Activated B cell treated with CpG ODN at 0.5 μM for 24 hours (primary cell): ENCODE results near the gene UXT. TPM values are rescaled to one million over a fixed set of nuclear protein-coding genes. Genes with fewer than 3 reads are reported as not detected.
"Not testable (repeated sequence)": the region's sequence is repeated elsewhere in the genome, so short reads cannot be mapped to it uniquely, and the experiment has no call there.

Source experiments
- ATAC-seq: fragments of 200-7000 bp; cut with Tn5 transposase; one replicate; pipeline ENCODE4 v1.10.0; 2021; ENCODE audit warnings: low read depth, mild to moderate bottlenecking, moderate library complexity
- CTCF ChIA-PET: fragments of 350-600 bp; sonication (Branson Sonifier 250); formaldehyde crosslinking; loops from one replicate; lab custom pipeline; 2021; ENCODE audit warnings: antibody characterized with exemption; lab: Charles Lee
- POLR2A ChIA-PET: fragments of 350-600 bp; sonication (Branson Sonifier 250); formaldehyde crosslinking; loops from one replicate; lab custom pipeline; 2021; ENCODE audit warnings: antibody characterized with exemption; lab: Charles Lee
- DNase-seq: peaks from one replicate; pipeline ENCODE4 v3.0.0; 2022
- H3K27ac Mint-ChIP-seq: one replicate; pipeline ENCODE4 v1.8.0; 2020; ENCODE audit warnings: mixed read lengths
- H3K27me3 Mint-ChIP-seq: one replicate; pipeline ENCODE4 v1.8.0; 2021; ENCODE audit warnings: mixed read lengths
- H3K36me3 Mint-ChIP-seq: one replicate; pipeline ENCODE4 v1.8.0; 2021; ENCODE audit warnings: low read depth, mixed read lengths
- H3K4me1 Mint-ChIP-seq: one replicate; pipeline ENCODE4 v1.8.0; 2021; ENCODE audit warnings: mixed read lengths
- H3K4me3 Mint-ChIP-seq: one replicate; pipeline ENCODE4 v1.8.0; 2020; ENCODE audit warnings: mild to moderate bottlenecking, mixed read lengths
- H3K9me3 Mint-ChIP-seq: one replicate; pipeline ENCODE4 v1.8.0; 2020; ENCODE audit warnings: mixed read lengths
- CTCF ChIP-seq: fragments of 200-600 bp; IDR thresholded peaks from one replicate; pipeline ENCODE4 v1.8.0; 2022; ENCODE audit warnings: antibody characterized with exemption, mild to moderate bottlenecking
- intact Hi-C: fragments of 100-400 bp; cut with micrococcal nuclease; formaldehyde crosslinking; loops from one replicate; pipeline ENCODE4 v1.15.1; 2024
- total RNA-seq: library from RNA; stranded (reverse); gene quantifications from 2 replicates; pipeline ENCODE4 v1.2.3, GENCODE V29; 2022

Gene UXT
- total RNA-seq, 1 donor from 2014 or later, result 184 TPM

- Mint-ChIP-seq H3K27me3 (no peaks in the 10 kb centered on the region), H3K4me1 (no peaks in the 10 kb centered on the region), H3K9me3 (no peaks in the 10 kb centered on the region), H3K4me3 (no peak overlapping the region), H3K36me3 (no peaks in the 10 kb centered on the region), H3K27ac (no peak overlapping the region)
- no peak for TF ChIP-seq CTCF
- ChIA-PET POLR2A (no interaction called here), CTCF (no interaction called here)
- DNase-seq (no peak), ATAC-seq (no peak)
- intact Hi-C loops, result no loop called here
These were observed 54.0 kb downstream of the UXT start for GRCh38 chrX:47605024-47605423.

- H3K27me3 Mint-ChIP-seq, H3K9me3 Mint-ChIP-seq, H3K4me3 Mint-ChIP-seq, H3K36me3 Mint-ChIP-seq, CTCF ChIA-PET, H3K4me1 Mint-ChIP-seq, ATAC-seq, POLR2A ChIA-PET, H3K27ac Mint-ChIP-seq, intact Hi-C loops, DNase-seq: not testable (repeated sequence)
These were observed 55.9 kb downstream of the UXT start for GRCh38 chrX:47603125-47603524.

Other genes starting within 250 kb of the UXT start
- gene ZNF41, start 176.0 kb downstream of the UXT start, total RNA-seq, result 15.4 and 19.2 TPM in 2 replicates
- gene ARAF, start 98.0 kb downstream of the UXT start, total RNA-seq, result 97.2 and 108 TPM in 2 replicates
- gene TIMP1, start 76.7 kb downstream of the UXT start, total RNA-seq, result 6.7 and 8.2 TPM in 2 replicates
- gene SYN1, start 39.3 kb downstream of the UXT start, total RNA-seq, result not detected in 2 replicates
- gene CFP, start 29.2 kb downstream of the UXT start, total RNA-seq, result 0.42 and 0.91 TPM in 2 replicates
- 26.5 and 31.8 TPM in 2 replicates for gene ELK1, start 8.6 kb downstream of the UXT start, total RNA-seq
- 11.0 and 15.3 TPM in 2 replicates for gene ZNF81, start 177.7 kb upstream of the UXT start, total RNA-seq